GM19025 (cell line): ENCODE measurements around the gene SDF4.
"Not testable (repeated sequence)": the region's sequence is repeated elsewhere in the genome, so short reads cannot be mapped to it uniquely, and the experiment has no call there.

ENCODE experiments used
- ATAC-seq: cut with Tn5 transposase; IDR thresholded peaks from one replicate; pipeline ENCODE4 v1.9.1; 2021; ENCODE audit warnings: mild to moderate bottlenecking, low read depth, moderate library complexity; ENCODE audit not compliant: unreplicated experiment

Gene SDF4

DNA sequence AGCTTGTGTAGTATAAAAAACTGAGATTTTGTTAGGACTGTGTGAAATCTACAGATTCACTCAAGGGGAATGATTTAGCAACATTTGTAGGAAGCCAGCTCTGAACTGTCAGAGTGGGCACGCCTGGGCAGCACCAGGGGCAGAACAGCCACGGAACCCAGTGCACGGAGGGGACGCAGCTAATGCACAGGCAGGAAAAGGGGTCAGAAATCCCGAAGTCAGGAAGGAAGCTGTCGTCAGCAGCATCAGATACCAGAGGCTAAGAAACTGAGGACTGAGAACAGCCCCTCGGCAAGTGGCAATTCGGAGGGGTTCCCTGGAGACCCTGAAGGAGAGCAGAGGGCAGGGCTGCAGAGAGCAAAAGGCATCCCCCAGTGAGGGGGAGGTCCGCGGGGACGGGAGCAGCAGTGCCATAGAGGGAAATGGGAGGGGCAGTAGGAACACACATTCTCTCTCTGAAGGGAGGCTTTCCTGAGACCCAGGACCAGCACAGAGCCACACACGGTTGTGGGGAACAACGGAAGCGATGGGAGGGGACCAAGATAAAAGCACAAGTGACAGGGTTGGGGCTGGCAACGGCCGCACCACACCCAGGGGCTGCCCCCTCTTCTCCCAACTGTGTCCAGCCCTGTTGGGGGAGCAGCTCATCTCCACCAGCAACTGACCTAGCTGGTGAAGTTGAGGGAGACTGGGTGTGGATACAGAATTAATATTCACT, 29.2 kb upstream of the SDF4 start:
- ATAC-seq: no peak

DNA sequence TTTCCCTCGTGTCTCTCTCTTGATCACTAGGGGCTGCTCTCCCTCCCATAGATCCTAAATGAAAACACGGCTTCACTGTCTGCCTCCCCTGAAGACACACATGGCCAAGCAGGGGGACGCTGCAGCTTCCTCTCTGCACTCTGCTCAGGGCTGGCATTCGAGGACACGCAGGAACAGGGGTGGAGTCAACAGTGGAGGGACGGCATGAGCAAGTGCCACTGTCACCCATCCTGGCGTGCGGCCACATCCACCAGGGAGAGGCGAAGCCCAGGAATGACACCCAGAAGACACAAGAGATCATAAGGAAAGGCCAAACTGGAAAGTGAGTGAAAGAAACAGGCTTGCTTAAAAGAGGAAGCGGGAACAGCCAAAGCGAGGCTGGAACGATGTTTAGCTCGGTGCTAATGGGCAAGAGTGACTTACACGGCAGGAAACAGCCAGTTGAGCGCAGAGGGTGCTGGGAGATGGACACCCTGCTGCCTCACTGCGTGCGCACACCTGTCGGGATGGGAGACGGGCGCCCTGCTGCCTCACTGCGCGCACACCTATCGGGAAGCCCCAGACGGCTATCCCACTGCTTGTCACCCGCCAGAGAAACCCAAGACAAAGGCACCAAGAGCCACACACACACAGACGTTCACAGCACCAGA, 28.3 kb upstream of the SDF4 start:
- ATAC-seq: no peak

DNA sequence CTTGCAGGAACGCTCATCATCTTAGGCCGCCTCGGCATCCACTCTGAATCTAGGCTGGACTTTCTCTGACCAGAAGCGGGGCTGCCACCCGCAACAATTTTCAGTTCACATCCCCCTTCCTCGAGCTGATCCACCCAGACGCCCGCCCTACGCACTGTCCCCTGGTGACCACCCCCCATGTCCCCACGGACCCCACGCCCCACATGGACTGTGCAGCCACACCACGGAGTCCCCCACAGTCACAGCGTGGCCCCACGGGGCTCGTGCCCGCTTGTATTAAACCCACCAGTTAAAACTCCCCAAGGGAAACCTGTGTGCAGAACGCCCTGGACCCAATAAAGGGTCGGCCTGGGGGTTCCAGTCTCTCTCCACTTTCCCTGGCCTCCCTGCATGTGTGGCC, 27.7 kb upstream of the SDF4 start:
- no peak for ATAC-seq

DNA sequence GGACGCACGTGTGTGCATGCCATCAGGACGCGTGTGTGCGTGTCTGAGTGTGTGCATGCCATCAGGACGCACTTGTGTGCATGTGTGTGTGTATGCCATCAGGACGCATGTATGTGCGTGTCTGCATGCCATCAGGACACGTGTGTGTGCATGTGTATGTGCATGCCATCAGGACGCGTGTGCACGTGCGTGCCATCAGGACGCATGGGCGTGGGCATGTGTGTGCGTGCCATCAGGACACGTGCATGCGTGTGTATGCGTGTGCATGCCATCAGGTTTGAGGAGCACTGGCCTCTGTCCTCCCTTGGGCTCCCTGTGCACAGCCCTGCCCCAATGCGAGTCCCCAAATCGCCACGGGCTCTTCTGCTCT, 27.3 kb upstream of the SDF4 start:
- ATAC-seq: no peak

DNA sequence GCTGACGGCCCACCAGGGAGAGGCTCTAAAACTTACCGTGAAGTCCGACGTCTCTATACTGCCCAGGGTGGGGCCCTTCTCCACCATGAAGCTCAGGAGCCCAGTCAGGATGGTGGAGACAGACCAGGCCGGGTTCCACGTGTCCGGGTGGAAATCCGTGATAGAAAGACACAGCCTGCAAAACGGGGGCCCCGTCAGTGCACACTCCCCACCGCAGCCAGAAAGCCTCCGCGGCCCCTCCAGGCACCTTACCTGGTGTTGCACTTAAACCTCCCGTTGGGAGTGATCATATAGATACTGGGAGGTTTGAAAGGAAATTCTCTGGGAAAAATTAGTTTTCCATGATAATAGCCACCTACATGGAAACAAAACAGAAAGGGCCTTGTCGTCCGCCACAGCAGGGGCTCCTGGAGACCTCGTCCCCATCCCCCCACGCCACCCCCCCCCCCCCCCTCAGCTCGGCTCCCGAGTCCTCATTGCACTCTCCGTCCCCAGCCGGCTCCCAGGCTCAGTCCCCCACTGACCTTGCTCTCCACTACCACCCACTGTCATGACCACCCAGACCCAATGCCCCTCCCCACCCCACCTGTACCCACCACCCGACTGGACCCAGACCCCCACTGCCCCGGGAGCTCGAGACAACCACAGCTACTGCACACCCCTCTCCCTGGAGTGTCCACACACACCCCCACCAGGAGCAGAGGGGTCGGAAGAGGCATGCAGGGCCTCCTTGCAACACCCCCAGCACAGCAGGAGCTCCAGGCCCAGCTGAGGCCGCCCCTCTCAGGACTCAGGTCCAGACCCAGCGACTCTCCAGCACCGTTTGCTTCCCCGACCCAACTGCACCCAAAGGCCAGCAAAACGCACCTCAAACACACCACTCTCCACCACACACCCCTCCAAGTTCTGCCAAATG, 25.4 kb upstream of the SDF4 start:
- ATAC-seq: no peak

DNA sequence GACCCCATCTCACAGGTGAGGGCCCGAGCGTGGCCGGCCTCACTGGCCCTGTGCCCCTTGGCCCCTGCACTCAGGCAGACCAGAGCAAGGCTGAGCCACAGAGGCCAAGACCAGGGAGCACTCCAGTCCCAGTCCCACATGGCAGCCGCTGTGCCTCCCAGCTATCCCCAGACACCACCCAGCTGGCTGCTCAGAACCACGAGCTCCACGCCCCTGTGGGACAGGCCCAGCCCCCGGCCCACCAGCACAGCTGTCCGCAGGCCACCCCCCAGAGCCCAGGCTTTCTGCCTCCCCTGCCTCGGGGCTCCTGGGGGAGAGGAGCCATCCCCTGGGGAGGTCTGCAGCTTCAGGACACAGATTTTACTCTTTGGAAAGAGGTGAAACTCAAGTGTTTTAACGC, 23.8 kb upstream of the SDF4 start:
- ATAC-seq: no peak

DNA sequence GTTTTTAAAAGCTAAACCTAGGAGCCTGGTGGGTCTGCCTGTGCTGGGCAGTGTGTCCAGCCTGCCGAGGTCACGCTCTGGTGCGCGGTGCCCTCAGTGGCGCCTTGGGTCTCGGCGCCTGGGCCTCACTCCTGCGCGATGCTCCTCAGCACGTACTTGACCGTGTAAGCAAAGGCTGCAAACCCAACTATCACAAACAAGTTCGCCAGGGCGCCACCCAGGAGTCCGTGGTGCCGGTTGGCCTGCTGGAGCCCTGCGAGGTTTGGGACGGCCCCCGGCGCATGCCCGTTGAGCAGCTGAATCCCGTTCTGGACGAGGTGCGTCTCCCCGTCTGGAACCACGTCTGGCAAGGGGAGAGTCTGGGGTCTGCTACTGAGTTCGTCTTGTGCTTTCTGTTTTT, 23.3 kb upstream of the SDF4 start:
- ATAC-seq: no peak

DNA sequence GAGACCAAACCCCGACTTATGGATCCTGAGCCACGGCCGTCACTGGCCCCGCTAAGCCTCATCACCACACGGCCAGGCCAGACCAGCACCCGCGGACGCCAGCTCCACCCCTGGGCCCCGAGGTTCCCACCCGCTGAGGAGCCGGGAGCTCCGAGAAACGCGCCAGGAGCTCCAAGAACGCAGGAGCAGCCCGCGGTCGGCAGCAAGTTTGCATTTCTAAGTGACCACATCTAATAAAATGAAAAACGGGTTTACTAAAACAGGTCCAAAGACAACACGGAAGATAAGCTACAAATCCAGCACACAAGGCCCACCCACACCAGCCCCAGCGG, 22.8 kb upstream of the SDF4 start:
- no peak for ATAC-seq

DNA sequence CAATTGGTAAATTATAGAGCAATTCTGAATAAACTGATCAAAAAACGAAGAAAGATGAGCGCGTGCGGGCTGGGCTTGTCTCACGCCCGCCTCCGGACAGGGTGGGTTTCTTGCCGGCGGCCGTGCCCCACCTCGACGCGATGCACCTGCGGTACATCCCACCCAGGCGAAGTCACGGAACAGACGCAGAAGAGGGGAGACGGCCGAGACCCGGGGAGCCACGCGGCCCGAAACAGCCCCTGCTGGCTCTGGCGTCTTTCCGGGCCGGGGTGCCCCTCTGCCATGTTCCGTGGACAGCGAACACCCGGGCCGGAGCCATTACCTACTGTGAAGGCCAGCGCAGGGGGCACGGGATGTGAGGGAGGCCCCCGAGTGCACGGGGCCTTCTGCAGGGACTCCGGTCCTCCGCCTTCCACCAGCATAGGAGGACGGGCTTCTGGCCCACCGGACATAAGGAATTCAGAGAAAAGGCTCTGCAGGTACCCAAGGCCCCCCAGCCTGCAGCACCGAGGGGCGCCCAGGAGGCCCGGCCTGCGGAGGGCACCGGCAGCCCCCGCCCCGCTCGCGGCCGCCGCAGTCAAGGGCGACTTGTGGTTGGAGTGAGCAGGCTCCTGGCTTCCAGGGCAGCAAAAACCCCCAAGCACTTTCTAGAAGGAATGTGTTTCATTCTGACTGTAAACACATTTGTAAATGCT, 22.3 kb upstream of the SDF4 start:
- no peak for ATAC-seq

DNA sequence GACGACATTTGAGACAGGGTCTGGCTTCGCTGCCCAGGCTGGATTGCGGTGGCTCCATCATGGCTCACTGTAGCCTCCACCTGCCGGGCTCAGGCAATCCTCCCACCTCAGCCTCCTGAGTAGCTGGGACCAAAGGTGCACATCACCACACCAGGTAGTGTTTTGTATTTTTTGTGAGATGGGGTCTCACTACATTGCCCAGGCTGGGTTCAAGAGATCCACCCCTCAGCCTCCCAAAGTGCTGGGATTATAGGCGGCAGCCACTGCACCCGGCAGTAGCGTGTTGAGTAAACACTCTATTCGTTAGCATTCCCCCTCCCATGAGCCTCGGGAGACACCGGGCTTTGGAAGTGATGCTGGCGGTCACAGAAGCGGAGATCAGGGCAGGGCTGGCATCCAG, 21.5 kb upstream of the SDF4 start:
- no peak for ATAC-seq

DNA sequence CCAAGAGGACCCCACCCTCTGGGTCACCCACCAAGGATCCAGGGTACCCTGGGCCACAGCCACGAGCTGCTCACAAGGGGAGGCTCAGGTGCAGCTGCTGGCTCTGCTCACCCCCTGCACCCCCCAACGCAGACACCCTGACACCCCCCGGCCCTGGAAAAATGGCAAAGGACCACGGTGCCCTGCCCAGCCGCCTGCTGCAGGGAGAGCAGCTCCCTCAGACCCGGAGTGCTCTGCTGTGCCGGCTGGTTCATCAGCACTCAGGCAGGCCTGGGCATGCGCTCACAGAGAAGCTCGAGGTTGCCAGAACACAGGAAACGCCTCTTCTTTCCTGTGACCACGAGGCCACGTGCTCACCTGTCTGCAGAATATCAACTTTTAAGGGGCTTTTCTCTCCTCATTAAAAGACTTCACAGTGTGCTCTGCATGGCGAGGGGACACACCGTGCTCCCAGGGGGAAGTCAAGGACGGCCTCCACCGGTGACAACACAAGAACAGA, 19.0 kb upstream of the SDF4 start:
- ATAC-seq: no peak

DNA sequence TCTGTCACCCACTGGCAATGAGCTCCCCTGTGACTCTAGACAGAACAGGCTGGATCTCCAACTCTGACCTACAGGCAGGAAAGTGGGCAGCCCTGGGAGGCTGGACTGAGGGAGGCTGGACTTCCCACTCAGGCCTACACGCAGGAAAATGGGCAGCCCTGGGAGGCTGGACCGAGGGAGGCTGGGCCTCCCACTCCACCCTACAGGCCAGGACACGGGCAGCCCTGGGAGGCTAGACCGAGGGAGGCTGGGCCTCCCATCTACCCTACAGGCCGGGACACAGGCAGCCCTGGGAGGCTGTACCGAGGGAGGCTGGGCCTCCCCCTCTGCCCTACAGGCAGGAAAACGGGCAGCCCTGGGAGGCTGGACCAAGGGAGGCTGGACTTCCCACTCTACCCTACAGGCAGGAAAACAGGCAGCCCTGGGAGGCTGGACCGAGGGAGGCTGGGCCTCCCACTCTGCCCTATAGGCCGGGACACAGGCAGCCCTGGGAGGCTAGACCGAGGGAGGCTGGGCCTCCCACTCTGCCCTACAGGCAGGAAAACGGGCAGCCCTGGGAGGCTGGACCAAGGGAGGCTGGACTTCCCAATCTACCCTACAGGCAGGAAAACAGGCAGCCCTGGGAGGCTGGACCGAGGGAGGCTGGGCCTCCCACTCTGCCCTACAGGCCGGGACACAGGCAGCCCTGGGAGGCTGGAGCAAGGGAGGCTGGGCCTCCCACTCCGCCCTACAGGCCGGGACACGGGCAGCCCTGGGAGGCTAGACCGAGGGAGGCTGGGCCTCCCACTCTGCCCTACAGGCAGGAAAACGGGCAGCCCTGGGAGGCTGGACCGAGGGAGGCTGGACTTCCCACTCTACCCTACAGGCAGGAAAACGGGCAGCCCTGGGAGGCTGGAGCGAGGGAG, 16.5 kb upstream of the SDF4 start:
- not testable (repeated sequence) for ATAC-seq

DNA sequence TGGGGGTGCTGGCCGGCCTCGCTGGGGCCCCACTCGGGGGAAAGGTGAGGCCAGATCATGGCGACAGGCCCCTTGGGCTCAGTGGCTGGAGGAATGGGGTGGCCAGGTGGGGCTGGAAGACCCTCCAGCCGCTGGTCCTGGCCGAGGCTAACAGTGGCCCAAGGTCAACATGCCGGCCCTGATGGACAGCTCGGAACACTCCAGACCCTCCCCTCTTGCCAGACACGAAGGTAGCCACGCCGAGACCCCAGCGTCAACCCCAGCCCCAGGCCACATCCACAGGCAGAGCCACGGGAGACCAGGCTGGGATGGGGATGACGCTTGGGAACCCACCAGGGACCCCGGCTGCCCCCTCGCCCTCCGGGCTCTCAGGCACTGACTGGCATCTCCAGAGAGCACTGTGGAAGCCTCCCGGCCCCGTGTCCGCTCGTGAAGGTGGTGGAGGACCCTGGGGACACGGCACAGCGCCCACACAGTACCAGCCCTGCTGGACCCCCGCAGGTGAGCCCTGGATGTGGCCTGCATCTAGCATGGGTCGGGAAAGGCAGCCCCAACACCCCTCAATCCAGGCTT, 15.6 kb upstream of the SDF4 start:
- no peak for ATAC-seq

DNA sequence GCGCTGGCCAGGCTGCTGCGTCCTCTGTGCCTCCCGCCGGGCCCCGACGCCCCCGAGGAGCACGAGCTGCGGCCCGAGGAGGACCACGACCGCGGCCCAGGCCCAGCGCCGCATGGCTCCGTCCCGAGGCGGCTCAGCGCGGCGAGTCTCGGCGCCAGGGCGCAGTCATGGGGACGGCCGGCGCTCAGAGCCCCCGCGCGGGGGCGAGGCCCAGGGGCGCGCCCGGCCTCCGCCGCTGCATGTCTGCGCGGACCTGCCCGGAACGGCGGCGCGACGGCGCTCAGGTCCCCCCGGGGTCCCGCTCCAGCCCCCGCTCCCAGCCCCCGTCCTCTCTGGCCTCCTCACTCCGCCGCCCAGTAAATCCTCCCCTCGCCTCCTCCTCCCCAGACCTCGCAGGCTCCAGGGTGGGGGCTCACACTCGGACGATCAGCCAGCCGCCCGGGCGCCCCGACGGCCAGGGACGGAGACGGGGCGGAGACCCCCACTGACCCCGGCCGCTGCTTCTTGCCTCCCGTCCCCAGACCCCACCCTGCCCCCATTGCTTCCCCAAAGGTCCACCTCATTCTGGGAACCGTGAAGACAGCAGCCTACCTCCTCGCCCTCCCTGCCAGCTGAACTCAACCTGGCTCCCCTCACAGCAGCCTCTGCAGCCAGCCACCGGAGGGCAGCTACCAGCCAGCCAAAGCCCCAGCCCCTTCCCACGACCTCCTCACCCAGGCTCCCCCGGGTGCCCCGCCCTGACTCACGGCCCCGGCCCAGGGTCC, 15.0 kb upstream of the SDF4 start, which contains the start of gene C1QTNF12:
Gene C1QTNF12 (minus strand): TSS at position 146 of the 764 bp plus-strand sequence. CDS start 32 bp downstream, at position 114.
- ATAC-seq: no peak

DNA sequence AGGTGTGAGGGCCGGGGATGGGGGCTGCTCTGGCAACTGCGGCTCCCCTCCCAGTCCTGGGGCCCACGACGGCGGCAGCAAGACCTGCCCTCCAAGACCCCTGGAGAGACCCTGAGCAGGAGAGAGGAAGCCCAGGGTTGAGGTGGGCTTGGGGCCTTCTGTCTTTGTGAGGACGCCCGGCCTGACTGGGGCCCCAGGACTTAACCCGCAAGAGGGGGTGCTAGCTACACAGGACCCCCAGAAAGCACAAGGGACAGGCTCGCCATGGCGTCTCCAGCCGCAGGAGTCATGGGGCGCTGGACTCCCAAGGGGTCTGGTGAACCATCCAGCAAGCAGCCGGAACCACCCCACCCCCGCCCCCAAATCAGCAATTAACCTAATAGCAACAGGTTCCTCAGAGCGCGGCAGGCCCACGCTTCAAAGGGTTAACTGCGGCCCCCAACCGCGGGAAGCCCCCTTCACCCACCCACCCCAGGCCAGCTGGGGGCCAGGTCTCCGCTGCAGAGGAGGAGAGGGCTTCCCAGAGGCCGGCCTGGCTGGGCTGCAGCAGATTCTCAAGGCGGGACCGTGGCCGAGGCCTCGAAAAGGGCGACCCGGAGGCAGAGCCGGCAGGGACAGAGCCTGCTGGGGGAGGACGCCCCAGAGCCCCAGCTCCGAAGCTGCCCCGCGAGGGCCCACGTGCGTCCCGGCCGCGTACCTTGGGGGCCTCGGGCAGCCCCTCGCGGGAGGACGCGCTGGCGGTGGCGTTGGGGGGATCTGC, 14.2 kb upstream of the SDF4 start:
- ATAC-seq: no peak

DNA sequence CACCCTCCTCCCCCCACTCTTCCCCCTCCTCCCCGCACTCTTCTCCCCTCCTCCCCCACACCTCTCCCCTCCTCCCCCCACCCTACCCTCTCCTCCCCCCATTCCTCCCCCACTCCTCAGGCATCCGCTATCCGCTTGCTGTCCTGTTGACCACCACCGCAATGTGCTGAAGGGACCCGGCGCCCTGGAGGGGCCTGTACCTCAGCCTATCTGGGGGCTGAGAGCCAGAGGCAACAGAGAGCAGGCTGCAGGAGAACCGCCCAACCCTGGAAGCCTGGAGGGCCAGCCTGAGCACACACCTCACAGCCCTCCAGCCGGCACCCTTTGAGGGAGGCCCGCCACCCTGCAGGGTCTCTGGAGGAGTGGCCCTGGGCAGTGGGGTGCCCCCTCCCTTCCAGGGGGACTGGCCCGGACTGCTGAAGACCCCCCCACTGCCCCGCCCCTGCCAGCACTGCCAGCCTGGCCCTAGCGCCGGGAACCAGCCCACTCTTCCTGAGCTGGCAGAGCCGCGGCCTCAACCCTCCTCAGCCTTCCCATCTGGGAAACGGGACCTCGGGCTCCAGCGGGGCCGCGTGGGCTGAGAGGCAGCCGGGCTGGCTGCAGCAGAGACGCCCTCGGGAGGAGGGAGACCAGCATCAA, 13.5 kb upstream of the SDF4 start:
- no peak for ATAC-seq

DNA sequence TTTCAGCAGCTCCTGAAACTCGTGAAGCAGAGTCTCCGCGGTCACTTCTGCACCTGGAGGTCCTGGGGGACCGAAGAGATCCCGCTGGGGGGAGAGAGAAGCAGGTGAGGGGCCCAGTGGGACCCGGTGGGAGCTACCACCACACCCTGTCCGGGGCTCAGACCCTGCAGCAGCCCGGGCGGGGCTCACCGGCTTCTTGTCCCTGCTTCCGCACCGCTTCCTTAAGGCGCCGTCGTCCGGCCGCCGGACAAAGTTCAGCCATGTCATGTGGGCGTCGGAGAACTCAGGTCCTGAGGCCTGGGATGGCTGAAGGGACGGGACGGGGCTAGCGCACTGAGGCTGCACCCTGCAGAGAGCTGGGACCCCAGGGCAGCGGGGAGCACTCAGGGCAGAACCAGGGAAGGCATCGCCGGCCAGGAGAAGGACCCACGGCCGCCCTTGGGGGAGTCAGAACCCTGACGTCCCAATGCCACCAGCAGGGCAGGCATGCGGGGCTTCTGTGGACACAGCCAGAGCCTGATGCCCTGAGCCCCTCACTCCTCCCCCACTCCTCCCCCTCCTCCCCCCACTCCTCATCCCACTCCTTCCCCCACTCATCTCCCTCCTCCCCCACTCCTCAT, 12.5 kb upstream of the SDF4 start:
- ATAC-seq: no peak
